GM21515 (cell line): Measurements from ENCODE around the gene XRCC6.
"Not testable (repeated sequence)": the region's sequence is repeated elsewhere in the genome, so short reads cannot be mapped to it uniquely, and the experiment has no call there.

Experiments
- ATAC-seq: cut with Tn5 transposase; IDR thresholded peaks from one replicate; pipeline ENCODE4 v1.9.1; 2021; ENCODE audit not compliant: unreplicated experiment

The XRCC6 gene

DNA sequence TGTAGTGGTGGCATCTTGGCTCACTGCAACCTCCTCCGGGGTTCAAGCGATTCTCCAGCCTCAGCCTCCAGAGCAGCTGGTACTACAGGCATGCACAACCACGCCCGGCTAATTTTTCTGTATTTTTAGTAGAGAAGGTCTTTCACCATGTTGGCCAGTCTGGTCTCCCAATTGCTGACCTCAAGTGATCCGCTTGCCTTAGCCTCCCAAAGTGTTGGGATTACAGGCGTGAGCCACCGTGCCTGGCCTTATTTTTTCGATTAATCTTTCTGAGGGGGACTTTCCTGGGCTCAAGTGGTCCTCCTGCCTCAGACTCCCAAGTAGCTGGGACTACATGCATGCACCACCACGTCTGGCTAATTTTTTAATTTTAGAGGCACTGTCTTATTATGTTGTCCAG is 62.0 kb downstream of the XRCC6 start:
- ATAC-seq = no peak

DNA sequence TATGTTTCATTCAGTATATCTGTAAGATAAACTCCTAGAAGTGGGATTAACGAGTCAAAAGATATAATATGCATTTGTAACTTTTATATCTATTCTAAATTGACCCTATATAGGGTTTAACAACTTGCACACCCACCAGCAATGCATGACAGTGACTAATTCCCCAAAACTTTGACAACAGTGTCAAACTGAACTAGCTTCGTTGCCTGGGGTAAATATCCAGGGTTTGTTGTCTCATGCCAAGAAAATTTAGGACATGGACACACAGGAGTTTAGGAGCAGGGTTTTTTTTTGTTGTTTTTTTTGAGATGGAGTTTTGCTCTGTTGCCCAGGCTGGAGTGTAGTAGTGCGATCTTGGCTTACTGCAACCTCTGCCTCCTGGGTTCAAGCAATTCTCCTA is 62.5 kb downstream of the XRCC6 start:
- ATAC-seq = no peak

DNA sequence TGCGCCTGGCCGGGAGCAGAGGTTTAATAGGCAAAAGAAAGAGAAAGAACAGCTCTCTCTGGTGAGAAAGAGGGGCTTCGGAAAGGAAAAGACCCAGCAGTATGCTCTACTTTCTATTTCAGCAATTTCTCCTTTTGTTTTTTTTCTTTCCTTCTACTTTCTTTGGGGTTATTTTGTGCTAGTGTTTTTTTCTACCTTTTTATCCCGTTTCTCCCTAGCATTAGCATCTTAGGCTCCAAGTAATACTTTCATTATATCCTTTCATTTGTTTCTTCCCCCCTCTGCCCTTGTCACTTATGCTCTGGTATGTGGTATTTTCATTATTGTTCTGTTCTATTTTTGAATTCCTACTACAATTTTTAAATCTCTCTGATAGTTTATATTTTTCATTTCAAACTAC is 63.1 kb downstream of the XRCC6 start:
- no peak for ATAC-seq

DNA sequence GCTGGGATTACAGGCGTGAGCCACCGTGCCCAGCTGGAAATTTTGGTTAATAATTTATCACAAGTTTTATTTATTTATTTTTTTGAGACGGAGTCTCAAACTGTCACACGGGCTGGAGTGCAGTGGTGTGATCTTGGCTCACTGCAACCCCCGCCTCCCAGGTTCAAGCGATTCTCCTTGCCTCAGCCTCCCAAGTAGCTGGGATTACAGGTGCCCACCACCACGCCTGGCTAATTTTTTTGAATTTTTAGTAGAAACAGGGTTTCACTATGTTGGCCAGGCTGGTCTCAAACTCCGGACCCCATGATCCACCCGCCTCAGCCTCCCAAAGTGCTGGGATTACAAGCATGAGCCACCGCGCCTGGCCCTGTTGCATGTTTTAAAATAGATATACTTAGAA is 65.8 kb downstream of the XRCC6 start:
- not testable (repeated sequence) for ATAC-seq

DNA sequence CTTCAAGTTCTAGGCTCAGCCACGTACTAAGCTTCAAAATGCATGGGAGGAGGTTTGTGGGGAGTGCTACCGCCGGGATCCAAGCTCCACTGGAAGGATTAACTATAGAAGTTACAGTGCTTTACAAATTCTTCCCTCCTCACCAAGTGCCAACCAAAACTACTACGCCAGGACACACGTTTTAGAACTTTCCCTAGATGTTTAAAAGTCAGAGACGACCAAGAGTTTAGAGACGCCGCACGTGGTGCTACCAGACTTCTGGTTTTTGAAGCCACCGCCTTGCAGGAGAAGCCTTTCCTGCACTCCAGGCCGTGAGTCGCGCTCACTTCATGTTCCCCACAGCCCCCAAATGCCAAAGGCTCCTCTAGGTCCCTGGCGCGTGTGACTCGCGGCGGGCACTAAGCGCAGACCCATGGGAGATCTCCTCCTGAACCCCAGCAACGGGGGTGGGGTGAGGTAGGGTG is 66.8 kb downstream of the XRCC6 start:
- peak; percentile 9 for ATAC-seq

DNA sequence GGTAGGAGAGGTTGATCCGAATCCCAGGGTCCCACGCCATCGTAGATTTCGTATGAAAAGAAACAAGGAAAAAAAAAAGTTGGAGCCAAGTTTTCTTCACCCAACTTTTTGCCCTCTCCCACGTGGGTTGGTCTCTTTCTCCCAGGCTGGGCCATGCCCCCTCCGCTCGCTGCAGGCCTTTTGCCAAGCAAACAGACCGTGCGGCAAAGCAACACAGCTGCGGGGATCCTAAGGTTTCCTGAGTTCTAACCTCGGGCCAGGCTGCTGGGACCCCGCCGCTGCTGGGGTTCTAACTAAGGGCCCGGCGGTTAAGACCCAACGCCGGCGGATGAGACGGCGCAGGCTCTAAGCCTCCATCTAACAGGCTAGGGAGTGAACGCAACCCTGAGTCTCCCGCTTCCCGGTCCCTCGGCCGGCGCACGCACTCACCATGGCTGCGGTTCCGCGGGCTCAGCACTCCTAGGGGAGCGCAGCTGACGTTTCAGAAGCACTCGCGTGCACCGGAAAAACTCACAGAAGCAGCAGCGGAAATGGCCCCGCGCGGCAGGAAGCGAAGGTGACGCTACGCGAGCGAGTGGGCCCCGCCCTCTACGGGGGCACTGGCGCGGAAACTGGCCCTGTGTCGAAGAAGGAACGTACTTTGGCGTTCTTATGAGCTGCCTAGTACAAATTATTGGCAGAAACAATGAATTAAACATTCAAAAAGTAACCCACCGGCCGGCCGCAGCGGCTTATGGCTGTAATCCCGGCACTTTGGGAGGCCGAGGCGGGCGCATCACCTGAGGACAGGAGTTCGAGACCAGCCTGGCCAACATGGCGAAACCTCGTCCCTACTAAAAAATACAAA is 67.5 kb downstream of the XRCC6 start, which contains the start of gene SNU13:
TSS of gene SNU13 (minus strand) at position 503 of the 847 bp plus-strand sequence. CDS start at position 432, 71 bp downstream.
- ATAC-seq = peak; percentile 84

DNA sequence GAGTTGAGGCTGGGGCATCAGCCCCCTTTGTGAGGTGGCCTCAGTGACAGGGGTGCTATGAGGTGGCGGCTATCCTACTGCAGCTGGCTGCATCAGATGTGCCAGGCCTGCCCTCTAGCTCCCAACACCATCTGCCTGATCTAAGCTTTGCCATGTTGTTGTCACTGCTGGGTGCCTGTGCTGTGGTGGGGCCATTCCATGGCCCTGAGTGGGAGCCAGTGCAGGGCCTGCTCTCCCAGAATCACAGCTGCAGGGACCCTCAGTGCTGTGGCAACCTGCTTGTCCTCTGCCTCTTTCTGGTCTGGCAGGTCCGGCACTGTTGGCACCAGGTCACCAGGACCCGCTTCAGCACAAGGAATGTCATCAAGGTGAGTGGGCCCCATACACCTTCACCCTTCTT is 69.4 kb downstream of the XRCC6 start:
- no peak for ATAC-seq

DNA sequence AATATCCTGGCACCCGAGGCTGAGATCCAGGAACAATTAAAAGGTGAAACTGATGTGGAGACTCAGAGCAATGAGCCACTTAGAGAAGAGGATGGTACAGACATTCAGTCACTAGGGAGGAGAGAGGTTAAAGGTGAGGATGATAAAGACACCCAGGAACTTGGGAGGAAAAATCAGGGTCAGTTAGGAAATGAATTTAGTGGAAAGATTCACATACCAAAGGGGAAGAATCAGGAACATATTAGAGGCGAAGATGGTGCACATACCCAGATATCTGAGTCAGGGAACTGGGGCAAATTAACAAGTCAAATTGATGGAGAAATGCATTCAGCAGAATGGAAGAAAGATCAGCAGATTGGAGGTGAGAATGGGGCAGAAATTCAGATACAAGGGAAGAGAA is 74.1 kb downstream of the XRCC6 start:
- no peak for ATAC-seq

DNA sequence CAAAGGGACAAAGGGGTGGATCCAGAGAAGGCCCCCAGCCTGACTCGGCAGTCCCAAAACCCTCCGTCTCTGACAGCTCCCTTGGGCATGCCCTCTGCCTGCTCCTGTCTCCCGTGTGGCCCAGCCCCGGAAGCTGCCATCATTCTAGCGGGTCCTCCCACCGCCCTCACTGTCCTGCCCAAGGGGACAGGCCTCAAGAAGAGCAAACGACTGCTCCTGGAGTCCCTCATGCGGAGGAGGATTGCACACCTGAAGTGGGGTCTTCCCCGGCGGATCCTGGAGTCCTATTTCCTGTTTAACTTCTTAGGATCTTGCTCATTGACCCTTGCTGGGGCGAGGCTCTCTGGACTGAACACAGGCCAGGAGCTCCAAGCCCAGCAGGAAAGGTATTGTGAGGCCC is 75.6 kb downstream of the XRCC6 start:
- no peak for ATAC-seq

DNA sequence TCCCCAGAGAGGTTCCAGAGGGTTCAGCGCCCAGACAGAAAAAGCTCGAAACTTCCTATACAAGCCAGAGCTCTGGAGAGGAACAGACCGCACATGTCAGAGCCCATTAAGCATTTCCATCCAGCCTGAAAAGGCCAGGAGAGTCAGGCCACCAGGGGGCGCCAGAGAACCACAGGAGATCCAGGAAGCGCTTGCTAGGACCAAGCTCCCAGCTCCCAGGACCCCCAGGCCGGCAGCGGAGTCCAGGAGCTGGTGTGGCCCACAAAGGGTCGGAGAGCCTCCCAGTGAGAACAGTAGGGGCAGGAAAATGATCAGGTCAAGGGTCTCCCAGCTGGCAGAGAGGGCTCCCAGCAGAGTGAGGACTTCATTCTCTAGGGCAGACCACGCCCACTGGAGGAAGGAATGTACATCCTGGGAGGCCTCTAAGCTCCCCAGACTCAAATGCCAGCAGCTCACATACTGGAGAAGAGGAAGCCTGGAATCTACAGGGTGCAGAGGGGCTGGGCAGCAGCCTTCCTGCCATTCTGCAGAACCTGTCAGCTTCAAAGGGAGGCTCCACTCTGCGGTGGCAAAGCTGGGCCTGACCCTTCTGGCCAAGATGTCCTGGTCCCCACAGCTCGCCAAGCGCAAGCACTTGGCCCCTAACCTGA is 76.2 kb downstream of the XRCC6 start:
- peak; percentile 54 for ATAC-seq

DNA sequence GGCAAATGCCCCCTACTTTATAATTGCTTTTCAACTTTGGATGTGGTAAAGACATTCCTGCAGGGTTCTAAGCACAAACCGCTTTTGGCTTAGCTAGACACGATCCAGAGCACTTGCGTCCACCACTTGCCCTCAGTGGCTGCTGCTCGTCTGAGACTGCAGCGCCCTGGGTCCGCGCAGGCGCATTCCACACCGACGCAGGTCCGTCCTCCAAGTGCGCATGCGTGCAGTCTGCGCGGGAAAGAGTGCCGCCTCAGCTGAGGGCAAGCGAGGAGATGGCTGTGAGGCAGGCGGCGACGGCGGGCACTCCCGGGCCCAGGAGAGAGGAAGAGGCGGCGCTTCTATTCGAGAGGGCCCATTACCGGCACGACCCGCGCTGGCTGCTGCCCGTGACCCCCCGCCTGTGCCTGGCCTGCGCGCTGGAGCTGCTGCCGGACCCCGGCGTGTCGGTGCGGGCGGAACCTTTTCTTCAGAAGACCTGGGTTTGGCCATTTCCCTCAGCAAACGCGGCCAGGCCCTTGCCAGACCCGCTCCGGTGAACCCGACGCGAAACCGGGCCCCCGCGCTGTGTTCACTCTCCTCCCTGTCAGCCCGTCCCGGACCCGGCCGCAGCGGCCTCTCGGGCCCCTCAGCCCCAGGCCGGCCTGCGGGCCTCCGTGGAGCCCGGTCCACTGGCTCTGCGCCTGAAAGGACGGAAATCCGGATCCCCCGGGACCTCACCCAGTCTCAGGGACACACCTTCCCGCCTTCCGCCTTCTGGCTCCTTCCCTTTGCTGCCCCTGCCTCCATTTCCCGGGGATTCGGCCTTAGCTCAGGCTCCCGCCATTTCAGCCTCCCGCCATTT is 78.4 kb downstream of the XRCC6 start, which contains the start of gene MEI1:
TSS of gene MEI1 (plus strand) at position 240 of the 844 bp plus-strand sequence. CDS start at position 276, 36 bp downstream.
- ATAC-seq = no peak

DNA sequence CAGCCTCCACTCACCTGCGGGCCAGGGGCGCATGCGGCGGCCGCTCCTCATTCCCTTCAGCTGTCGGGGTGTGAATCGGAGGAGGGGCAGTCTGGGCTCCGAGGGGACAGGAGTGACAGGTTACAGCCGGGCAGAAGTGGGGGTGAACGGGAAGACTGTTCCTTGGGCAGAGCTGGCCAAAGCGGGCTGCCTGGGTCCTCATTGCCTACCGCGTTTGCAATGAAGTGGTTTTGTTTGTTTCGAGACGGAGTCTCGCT is 78.9 kb downstream of the XRCC6 start:
- ATAC-seq = no peak

DNA sequence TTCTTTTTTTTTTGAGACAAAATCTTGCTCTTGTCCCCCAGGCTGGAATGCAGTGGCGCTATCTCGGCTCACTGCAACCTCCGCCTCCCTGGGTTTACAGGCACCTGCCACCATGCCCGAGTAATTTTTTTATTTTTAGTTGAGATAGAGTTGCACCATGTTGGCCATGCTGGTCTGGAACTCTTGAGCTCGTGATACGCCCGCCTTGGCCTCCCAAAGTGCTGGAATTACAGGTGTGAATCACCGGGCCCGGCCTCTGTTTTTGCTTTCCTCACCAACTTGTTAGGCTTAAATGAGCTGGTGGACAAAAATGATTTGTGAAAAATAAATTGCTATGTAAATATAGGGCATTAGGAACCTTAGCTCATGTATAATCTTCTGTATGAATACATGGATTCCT is 81.7 kb downstream of the XRCC6 start:
- no peak for ATAC-seq

DNA sequence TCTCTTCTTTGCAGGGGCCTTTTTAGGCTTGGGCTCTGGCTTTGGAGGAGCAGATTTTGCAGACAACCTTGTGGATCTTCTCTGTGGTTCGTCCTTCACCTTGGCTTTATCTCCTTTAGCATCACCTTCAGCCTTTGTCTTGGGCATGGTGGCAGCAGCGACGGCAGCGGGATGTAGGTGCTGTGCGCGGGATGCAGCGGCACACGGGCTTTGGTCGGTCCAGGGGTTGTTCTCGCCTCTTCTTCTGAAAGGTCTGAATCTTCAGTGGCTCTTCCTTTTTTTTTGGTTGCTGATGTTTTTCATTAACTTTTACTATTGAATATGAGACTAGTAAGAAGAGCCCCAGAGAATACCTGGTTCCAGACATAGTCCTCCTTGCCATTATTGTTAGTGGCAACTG is 88.2 kb downstream of the XRCC6 start:
- no peak for ATAC-seq

DNA sequence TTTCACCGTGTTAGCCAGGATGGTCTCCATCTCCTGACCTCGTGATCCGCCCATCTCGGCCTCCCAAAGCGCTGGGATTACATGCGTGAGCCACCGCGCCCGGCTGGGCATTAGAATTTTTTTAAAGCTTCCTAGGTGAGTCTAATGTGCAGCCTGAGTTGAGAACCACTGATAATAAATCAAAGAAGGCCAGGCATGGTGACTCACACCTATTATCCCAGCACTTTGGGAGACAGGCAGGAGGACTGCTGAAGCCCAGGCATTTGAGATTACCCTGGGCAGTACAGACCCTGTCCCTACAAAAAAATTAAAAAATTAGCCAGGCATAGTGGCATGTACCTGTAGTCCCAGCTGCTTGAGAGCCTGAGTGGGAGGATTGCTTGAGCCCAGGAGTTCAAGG is 91.9 kb downstream of the XRCC6 start:
- no peak for ATAC-seq
